Stimulated activated CD4-positive, alpha-beta T cell treated with anti-CD3 and anti-CD28 coated beads, Interleukin-15, amount 100 ng/mL, for 1 hour (primary cell): ENCODE results near the gene LSMEM2.

Source experiments
- DNase-seq, 2 donors: peaks; one replicate each; pipeline ENCODE4 v3.0.0-alpha.2; 2020; ENCODE audit warnings: low read depth in 1 of 2, low spot score in 1 of 2

Gene LSMEM2

GRCh38 chr3:50337175-50337861, 58.4 kb downstream of the LSMEM2 start:
- DNase-seq, result peak; percentile 85 to 88
